GM10266 (cell line): ENCODE data around the gene C4B.
"Not testable (repeated sequence)": the region's sequence is repeated elsewhere in the genome, so short reads cannot be mapped to it uniquely, and the experiment has no call there.

Source experiments
- DNase-seq: peaks from one replicate; pipeline ENCODE4 v3.0.0; 2012; ENCODE audit errors: extremely low spot score

C4B gene

GRCh38 chr6:32008037-32008436, 6.6 kb upstream of the C4B start:
- DNase-seq: not testable (repeated sequence)

GRCh38 chr6:32008616-32009015, 6.0 kb upstream of the C4B start:
- DNase-seq: not testable (repeated sequence)

GRCh38 chr6:32009537-32009936, 5.1 kb upstream of the C4B start:
- DNase-seq: not testable (repeated sequence)

GRCh38 chr6:32010856-32011530, 3.6 kb upstream of the C4B start:
- not testable (repeated sequence) for DNase-seq

- DNase-seq: not testable (repeated sequence)
These were observed 1.5 kb upstream of the C4B start for GRCh38 chr6:32012941-32013617.

GRCh38 chr6:32013738-32014137, 857 bp upstream of the C4B start:
- not testable (repeated sequence) for DNase-seq

GRCh38 chr6:32022100-32022499, 7.5 kb downstream of the C4B start:
- not testable (repeated sequence) for DNase-seq

GRCh38 chr6:32028631-32029030, 14.0 kb downstream of the C4B start:
- DNase-seq: not testable (repeated sequence)

GRCh38 chr6:32029553-32029952, 15.0 kb downstream of the C4B start:
- DNase-seq: not testable (repeated sequence)

- DNase-seq: not testable (repeated sequence)
These were observed 20.9 kb downstream of the C4B start for GRCh38 chr6:32035283-32036013.

GRCh38 chr6:32037136-32037535, 22.5 kb downstream of the C4B start:
- DNase-seq: not testable (repeated sequence)

- not testable (repeated sequence) for DNase-seq
These were observed 23.3 kb downstream of the C4B start, which contains the start of gene CYP21A2 for GRCh38 chr6:32037598-32038524. Gene CYP21A2 (plus strand): TSS chr6:32038415. CDS start chr6:32038423, 8 bp downstream.

GRCh38 chr6:32038878-32039277, 24.3 kb downstream of the C4B start:
- DNase-seq: not testable (repeated sequence)

GRCh38 chr6:32039321-32040274, 25.0 kb downstream of the C4B start:
- not testable (repeated sequence) for DNase-seq

- not testable (repeated sequence) for DNase-seq
These were observed 25.9 kb downstream of the C4B start for GRCh38 chr6:32040299-32041049.

GRCh38 chr6:32041050-32041321, 26.4 kb downstream of the C4B start:
- not testable (repeated sequence) for DNase-seq

GRCh38 chr6:32041385-32041784, 26.8 kb downstream of the C4B start:
- DNase-seq: not testable (repeated sequence)

GRCh38 chr6:32042276-32042675, 27.7 kb downstream of the C4B start:
- not testable (repeated sequence) for DNase-seq
